ENCODE data around the gene LRFN2.

LRFN2 gene

GRCh38 chr6:40555092-40555491 lies 32.1 kb downstream of the LRFN2 start:
- Histone ChIP-seq H3K27me3 (ENCODE audit: insufficient read depth, low read length, poor library complexity, severe bottlenecking) (no peaks in the 10 kb centered on the region), H3K9ac (ENCODE audit: low read depth, low read length, poor library complexity, severe bottlenecking) (no peak overlapping the region), H3F3A (ENCODE audit: low read depth) (no peaks in the 10 kb centered on the region), H3K4me1 (ENCODE audit: insufficient read depth, low read length, poor library complexity, severe bottlenecking) (peaks cover 14% of the 10 kb centered on the region), H4K20me1 (ENCODE audit: insufficient read depth, low read length, poor library complexity, severe bottlenecking) (no peaks in the 10 kb centered on the region), H3K36me3 (ENCODE audit: insufficient read depth, low read length) (peaks cover 2% of the 10 kb centered on the region; the same call in 1 of the 2 replicates), H3K79me2 (ENCODE audit: insufficient read depth, low read length) (peaks cover 46% of the 10 kb centered on the region), H3K4me3 (ENCODE audit: low read length, poor library complexity, severe bottlenecking) (no peak overlapping the region), H3K9me2 (replicated peaks; ENCODE audit: low read depth, low read length) (no peaks in the 10 kb centered on the region), H2AFZ (ENCODE audit: low read length) (no peak overlapping the region), H3K9me3 (ENCODE audit: insufficient read depth, low read depth, low read length) (no peaks in the 10 kb centered on the region), H3K4me2 (ENCODE audit: low read depth, low read length, poor library complexity, severe bottlenecking) (no peak overlapping the region)
- no peak for TF ChIP-seq EZH2phosphoT487 (IDR thresholded peaks at IDR 0.05; ENCODE audit: borderline replicate concordance)
- no peak for TF ChIP-seq CTCF (conservative IDR thresholded peaks at IDR 0.05; ENCODE audit: low read length)

GRCh38 chr6:40552941-40553340 lies 34.2 kb downstream of the LRFN2 start:
- no peak overlapping the region for H3K9ac ChIP-seq (ENCODE audit: low read depth, low read length, poor library complexity, severe bottlenecking)
- no peaks in the 10 kb centered on the region for H4K20me1 ChIP-seq (ENCODE audit: insufficient read depth, low read length, poor library complexity, severe bottlenecking)
- H3K27me3 ChIP-seq (ENCODE audit: insufficient read depth, low read length, poor library complexity, severe bottlenecking), result no peaks in the 10 kb centered on the region
- no peaks in the 10 kb centered on the region for H3K9me3 ChIP-seq (ENCODE audit: insufficient read depth, low read depth, low read length)
- peaks cover 4% of the 10 kb centered on the region for H3K4me1 ChIP-seq (ENCODE audit: insufficient read depth, low read length, poor library complexity, severe bottlenecking)
- peaks cover 2% of the 10 kb centered on the region; the same call in 1 of the 2 replicates for H3K36me3 ChIP-seq (ENCODE audit: insufficient read depth, low read length)
- H3K4me3 ChIP-seq (ENCODE audit: low read length, poor library complexity, severe bottlenecking), result no peak overlapping the region
- H3F3A ChIP-seq (ENCODE audit: low read depth), result no peaks in the 10 kb centered on the region
- TF ChIP-seq EZH2phosphoT487 (IDR thresholded peaks at IDR 0.05; ENCODE audit: borderline replicate concordance), result no peak
- no peak for TF ChIP-seq CTCF (conservative IDR thresholded peaks at IDR 0.05; ENCODE audit: low read length)
- no peaks in the 10 kb centered on the region for H3K9me2 ChIP-seq (replicated peaks; ENCODE audit: low read depth, low read length)
- H3K4me2 ChIP-seq (ENCODE audit: low read depth, low read length, poor library complexity, severe bottlenecking), result no peak overlapping the region
- H2AFZ ChIP-seq (ENCODE audit: low read length), result no peak overlapping the region
- peaks cover 26% of the 10 kb centered on the region for H3K79me2 ChIP-seq (ENCODE audit: insufficient read depth, low read length)

GRCh38 chr6:40551966-40552505 lies 35.1 kb downstream of the LRFN2 start:
- TF ChIP-seq EZH2phosphoT487 (IDR thresholded peaks at IDR 0.05; ENCODE audit: borderline replicate concordance) (no peak), CTCF (conservative IDR thresholded peaks at IDR 0.05; ENCODE audit: low read length) (no peak)
- Histone ChIP-seq H4K20me1 (ENCODE audit: insufficient read depth, low read length, poor library complexity, severe bottlenecking) (no peaks in the 10 kb centered on the region), H3K4me2 (ENCODE audit: low read depth, low read length, poor library complexity, severe bottlenecking) (no peak overlapping the region), H3K9ac (ENCODE audit: low read depth, low read length, poor library complexity, severe bottlenecking) (no peak overlapping the region), H3K36me3 (ENCODE audit: insufficient read depth, low read length) (peaks cover 2% of the 10 kb centered on the region; the same call in 1 of the 2 replicates), H2AFZ (ENCODE audit: low read length) (no peak overlapping the region), H3K9me3 (ENCODE audit: insufficient read depth, low read depth, low read length) (no peaks in the 10 kb centered on the region), H3K4me3 (ENCODE audit: low read length, poor library complexity, severe bottlenecking) (no peak overlapping the region), H3K4me1 (ENCODE audit: insufficient read depth, low read length, poor library complexity, severe bottlenecking) (peaks cover 3% of the 10 kb centered on the region), H3K27me3 (ENCODE audit: insufficient read depth, low read length, poor library complexity, severe bottlenecking) (no peaks in the 10 kb centered on the region), H3K79me2 (ENCODE audit: insufficient read depth, low read length) (peaks cover 27% of the 10 kb centered on the region), H3K9me2 (replicated peaks; ENCODE audit: low read depth, low read length) (no peaks in the 10 kb centered on the region), H3F3A (ENCODE audit: low read depth) (no peaks in the 10 kb centered on the region)

Data from Loucy (cell line).